Measurements from ENCODE around the gene HSFX3.

GRCh38 chrX:149499766-149500165 lies 50.0 kb downstream of the HSFX3 start:
- TF ChIP-seq CTCF (IDR thresholded peaks at IDR 0.05) (no peak), EZH2 (IDR thresholded peaks at IDR 0.05) (no peak), EZH2phosphoT487 (IDR thresholded peaks at IDR 0.05) (no peak)
